ENCODE data around the gene AFTPH.

DNA sequence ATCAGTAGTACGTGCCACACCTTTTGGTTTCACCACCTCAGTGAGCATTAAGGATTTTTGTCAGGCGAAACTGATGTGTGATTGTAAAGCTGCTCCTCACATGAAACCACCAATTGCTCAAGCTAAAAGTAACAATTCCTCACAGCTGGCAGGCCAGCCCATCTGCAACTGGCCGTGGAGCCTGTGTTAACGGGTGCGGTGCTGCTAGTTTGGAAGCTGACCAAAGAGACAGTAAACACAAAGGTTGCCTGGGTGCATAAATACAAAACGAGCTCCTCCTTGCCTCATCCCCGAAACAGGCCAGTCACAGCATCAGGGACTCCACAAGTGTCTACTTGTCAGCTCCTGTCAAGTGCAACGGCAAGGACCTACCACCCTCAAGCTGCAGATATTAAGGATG lies 38.2 kb upstream of the AFTPH start:
- TF ChIP-seq CHD2 (IDR thresholded peaks at IDR 0.05; ENCODE audit: low read depth, low read length) (no peak), FOXA1 (IDR thresholded peaks at IDR 0.05; ENCODE audit: borderline replicate concordance) (no peak), ZFP36 (IDR thresholded peaks at IDR 0.05; ENCODE audit: low read depth, low read length, partially characterized antibody) (no peak)

Measured in K562 (cell line).